H1 (cell line): ENCODE results near the gene CACNA2D4.

Source experiments
- CREB1 ChIP-seq: IDR thresholded peaks from 2 replicates; pipeline ENCODE4 v1.6.1; 2012; ENCODE audit warnings: inconsistent platforms
- CTCF ChIP-seq, 3 experiments: IDR thresholded peaks; 1 replicate in 2 of 3; 2 replicates in 1 of 3; pipeline versions ENCODE4 v1.5.1 to v1.6.1; 2011; ENCODE audit warnings: low read length in 3 of 3, mild to moderate bottlenecking in 3 of 3, inconsistent platforms in 2 of 3, low read depth in 1 of 3, moderate library complexity in 1 of 3; ENCODE audit not compliant: insufficient read depth in 1 of 3; ENCODE audit errors: control extremely low read depth in 1 of 3
- EZH2 ChIP-seq: fragments of 200-600 bp; sonication (generic); IDR thresholded peaks from 2 replicates; pipeline ENCODE4 v1.7.1; 2012; ENCODE audit warnings: low read depth, mild to moderate bottlenecking, moderate library complexity, low read length, inconsistent platforms; ENCODE audit not compliant: severe bottlenecking
- MAFK ChIP-seq: IDR thresholded peaks from 2 replicates; pipeline ENCODE4 v1.6.1; 2012; ENCODE audit warnings: low read depth, mild to moderate bottlenecking, improper control_type of control experiment, low read length
- TAF1 ChIP-seq: IDR thresholded peaks from 2 replicates; pipeline ENCODE4 v1.6.1; 2011; ENCODE audit warnings: mild to moderate bottlenecking, low read depth, low read length

- no peak for TF ChIP-seq TAF1
- no peak for TF ChIP-seq MAFK
- TF ChIP-seq EZH2 = no peak
- TF ChIP-seq CTCF (IDR thresholded peaks at IDR 0.05; ENCODE audit: control extremely low read depth in 1 of 3, insufficient read depth in 1 of 3, low read depth in 1 of 3, low read length in 3 of 3) = no peak
- TF ChIP-seq CREB1 = no peak
Measured at GRCh38 chr12:1912580-1913376, 5.7 kb downstream of the CACNA2D4 start.
